Memory B cell (primary cell): ENCODE measurements around the gene CEBPZOS.
"Not testable (repeated sequence)": the region's sequence is repeated elsewhere in the genome, so short reads cannot be mapped to it uniquely, and the experiment has no call there.

Source experiments
- ATAC-seq: fragments of 150-1000 bp; cut with Tn5 transposase; 2 replicates; pipeline ENCODE4 v1.10.0; 2021; ENCODE audit warnings: low read depth, mild to moderate bottlenecking, moderate library complexity
- DNase-seq, 2 donors: peaks; one replicate each; pipeline ENCODE4 v3.0.0; 2022; ENCODE audit warnings: low spot score in 2 of 2
- H3K27ac Mint-ChIP-seq: one replicate; pipeline ENCODE4 v1.8.0; 2022; ENCODE audit warnings: mild to moderate bottlenecking, moderate library complexity, mixed read lengths
- H3K27me3 Mint-ChIP-seq: one replicate; pipeline ENCODE4 v1.8.0; 2022; ENCODE audit warnings: mixed read lengths
- H3K36me3 Mint-ChIP-seq: one replicate; pipeline ENCODE4 v1.8.0; 2022; ENCODE audit warnings: mild to moderate bottlenecking, mixed read lengths
- H3K4me1 Mint-ChIP-seq: one replicate; pipeline ENCODE4 v1.8.0; 2022; ENCODE audit warnings: mixed read lengths
- H3K4me3 Mint-ChIP-seq: one replicate; pipeline ENCODE4 v1.8.0; 2022; ENCODE audit warnings: mild to moderate bottlenecking, moderate library complexity, mixed read lengths
- H3K9me3 Mint-ChIP-seq: one replicate; pipeline ENCODE4 v1.8.0; 2022; ENCODE audit warnings: mixed read lengths

The CEBPZOS gene

GRCh38 chr2:37205071-37205661 is 8.9 kb downstream of the CEBPZOS start:
- DNase-seq, H3K27me3 Mint-ChIP-seq, ATAC-seq, H3K4me3 Mint-ChIP-seq: not testable (repeated sequence)
- H3K27ac Mint-ChIP-seq: peak overlapping the region; percentile 47
- H3K36me3 Mint-ChIP-seq: peaks cover 66% of the 10 kb centered on the region
- H3K9me3 Mint-ChIP-seq: peaks cover 14% of the 10 kb centered on the region
- H3K4me1 Mint-ChIP-seq: peaks cover 14% of the 10 kb centered on the region

GRCh38 chr2:37205689-37206341 is 9.5 kb downstream of the CEBPZOS start:
- H3K4me1 Mint-ChIP-seq: peaks cover 14% of the 10 kb centered on the region
- H3K27me3 Mint-ChIP-seq: no peaks in the 10 kb centered on the region
- H3K9me3 Mint-ChIP-seq: peaks cover 14% of the 10 kb centered on the region
- no peak for DNase-seq
- no peak overlapping the region for H3K4me3 Mint-ChIP-seq
- H3K27ac Mint-ChIP-seq: peak overlapping the region; percentile 47
- H3K36me3 Mint-ChIP-seq: peaks cover 71% of the 10 kb centered on the region
- no peak for ATAC-seq

- ATAC-seq: not testable (repeated sequence)
Measured at GRCh38 chr2:37206760-37207159, 10.5 kb downstream of the CEBPZOS start.

GRCh38 chr2:37211212-37211611 is 14.9 kb downstream of the CEBPZOS start:
- H3K36me3 Mint-ChIP-seq: peaks cover 53% of the 10 kb centered on the region

More at GRCh38 chr2:37206760-37207159, 10.5 kb downstream of the CEBPZOS start:
- H3K27me3 Mint-ChIP-seq, DNase-seq, H3K4me3 Mint-ChIP-seq: not testable (repeated sequence)
- Mint-ChIP-seq H3K27ac (peak overlapping the region; percentile 36), H3K4me1 (peaks cover 13% of the 10 kb centered on the region), H3K9me3 (peaks cover 14% of the 10 kb centered on the region), H3K36me3 (peaks cover 73% of the 10 kb centered on the region)

GRCh38 chr2:37211939-37212338 is 15.6 kb downstream of the CEBPZOS start:
- H3K4me1 Mint-ChIP-seq: peaks cover 7% of the 10 kb centered on the region
- H3K27ac Mint-ChIP-seq: peak overlapping the region; percentile 49

More at GRCh38 chr2:37211212-37211611, 14.9 kb downstream of the CEBPZOS start:
- no peak overlapping the region for H3K4me3 Mint-ChIP-seq
- ATAC-seq (no peak), DNase-seq (no peak)
- peaks cover 9% of the 10 kb centered on the region for H3K4me1 Mint-ChIP-seq
- peaks cover 13% of the 10 kb centered on the region for H3K9me3 Mint-ChIP-seq
- H3K27ac Mint-ChIP-seq: no peak overlapping the region
- H3K27me3 Mint-ChIP-seq: no peaks in the 10 kb centered on the region

GRCh38 chr2:37215250-37215649 is 19.0 kb downstream of the CEBPZOS start:
- H3K4me1 Mint-ChIP-seq: no peaks in the 10 kb centered on the region
- H3K9me3 Mint-ChIP-seq: no peaks in the 10 kb centered on the region
- ATAC-seq (no peak), DNase-seq (no peak)
- H3K4me3 Mint-ChIP-seq: no peak overlapping the region
- H3K36me3 Mint-ChIP-seq: peaks cover 17% of the 10 kb centered on the region
- no peak overlapping the region for H3K27ac Mint-ChIP-seq
- H3K27me3 Mint-ChIP-seq: no peaks in the 10 kb centered on the region

More at GRCh38 chr2:37211939-37212338, 15.6 kb downstream of the CEBPZOS start:
- DNase-seq: no peak
- no peak overlapping the region for H3K4me3 Mint-ChIP-seq
- H3K36me3 Mint-ChIP-seq: peaks cover 50% of the 10 kb centered on the region
- H3K9me3 Mint-ChIP-seq: peaks cover 10% of the 10 kb centered on the region
- no peaks in the 10 kb centered on the region for H3K27me3 Mint-ChIP-seq
- ATAC-seq: no peak

GRCh38 chr2:37219046-37219445 is 22.8 kb downstream of the CEBPZOS start:
- Mint-ChIP-seq H3K27me3 (no peaks in the 10 kb centered on the region), H3K4me1 (peaks cover 3% of the 10 kb centered on the region), H3K9me3 (no peaks in the 10 kb centered on the region), H3K4me3 (no peak overlapping the region), H3K27ac (no peak overlapping the region), H3K36me3 (peaks cover 20% of the 10 kb centered on the region)
- no peak for DNase-seq
- no peak for ATAC-seq

- H3K27ac Mint-ChIP-seq: peak overlapping the region; percentile 19
- no peaks in the 10 kb centered on the region for H3K9me3 Mint-ChIP-seq
- H3K4me3 Mint-ChIP-seq: no peak overlapping the region
- DNase-seq (no peak), ATAC-seq (no peak)
- peaks cover 21% of the 10 kb centered on the region for H3K36me3 Mint-ChIP-seq
- no peaks in the 10 kb centered on the region for H3K27me3 Mint-ChIP-seq
- peaks cover 13% of the 10 kb centered on the region for H3K4me1 Mint-ChIP-seq
Measured at GRCh38 chr2:37223131-37223530, 26.8 kb downstream of the CEBPZOS start.

GRCh38 chr2:37224063-37224462 is 27.8 kb downstream of the CEBPZOS start:
- Mint-ChIP-seq H3K36me3 (peaks cover 23% of the 10 kb centered on the region), H3K27ac (peak overlapping the region; percentile 19), H3K9me3 (no peaks in the 10 kb centered on the region), H3K27me3 (no peaks in the 10 kb centered on the region), H3K4me1 (peaks cover 18% of the 10 kb centered on the region), H3K4me3 (no peak overlapping the region)
- ATAC-seq (no peak), DNase-seq (no peak)

- H3K4me3 Mint-ChIP-seq, H3K9me3 Mint-ChIP-seq, DNase-seq, ATAC-seq, H3K27me3 Mint-ChIP-seq: not testable (repeated sequence)
- Mint-ChIP-seq H3K27ac (peak overlapping the region; percentile 46), H3K36me3 (peaks cover 23% of the 10 kb centered on the region), H3K4me1 (peaks cover 23% of the 10 kb centered on the region)
Measured at GRCh38 chr2:37225129-37225528, 28.8 kb downstream of the CEBPZOS start.

- peaks cover 23% of the 10 kb centered on the region for H3K4me1 Mint-ChIP-seq
- no peak overlapping the region for H3K4me3 Mint-ChIP-seq
- H3K27ac Mint-ChIP-seq: no peak overlapping the region
- H3K36me3 Mint-ChIP-seq: peaks cover 19% of the 10 kb centered on the region
- DNase-seq: no peak
- H3K9me3 Mint-ChIP-seq: no peaks in the 10 kb centered on the region
- no peaks in the 10 kb centered on the region for H3K27me3 Mint-ChIP-seq
- ATAC-seq: no peak
Measured at GRCh38 chr2:37226863-37227262, 30.6 kb downstream of the CEBPZOS start.

- H3K4me1 Mint-ChIP-seq: peaks cover 22% of the 10 kb centered on the region
- peaks cover 9% of the 10 kb centered on the region for H3K36me3 Mint-ChIP-seq
- H3K27ac Mint-ChIP-seq: peak overlapping the region; percentile 69
- no peak for DNase-seq
- no peaks in the 10 kb centered on the region for H3K27me3 Mint-ChIP-seq
- no peak overlapping the region for H3K4me3 Mint-ChIP-seq
- no peak for ATAC-seq
- H3K9me3 Mint-ChIP-seq: no peaks in the 10 kb centered on the region
Measured at GRCh38 chr2:37228788-37229187, 32.5 kb downstream of the CEBPZOS start.

- ATAC-seq (no peak), DNase-seq (no peak)
- Mint-ChIP-seq H3K4me3 (no peak overlapping the region), H3K27ac (no peak overlapping the region), H3K36me3 (peaks cover 12% of the 10 kb centered on the region), H3K27me3 (no peaks in the 10 kb centered on the region), H3K9me3 (no peaks in the 10 kb centered on the region), H3K4me1 (peaks cover 17% of the 10 kb centered on the region)
Measured at GRCh38 chr2:37230581-37230980, 34.3 kb downstream of the CEBPZOS start.

- peak; percentile 90 for ATAC-seq
- DNase-seq: peak; percentile 71 to 76
- Mint-ChIP-seq H3K4me3 (no peak within 1 kb of the TSS), H3K9me3 (no peaks in the 10 kb centered on the region), H3K36me3 (peaks cover 16% of the 10 kb centered on the region), H3K27me3 (no peaks in the 10 kb centered on the region), H3K4me1 (peaks cover 17% of the 10 kb centered on the region), H3K27ac (no peak within 1 kb of the TSS)
Measured at GRCh38 chr2:37231241-37232130, 35.2 kb downstream of the CEBPZOS start, which contains the start of the genes CEBPZ and NDUFAF7. CEBPZ (minus strand) TSS chr2:37231596; CDS start chr2:37231567, 29 bp downstream. NDUFAF7 (plus strand) TSS chr2:37231658; CDS start chr2:37231706, 48 bp downstream.
